Spleen (tissue), 7 donors: ENCODE measurements around the gene OR51A7.

Experiments
- CTCF ChIP-seq, 11 experiments: fragments of 200-600 bp in 7 of 11; fragments of 450-650 bp in 4 of 11; sonication (generic) in 4 of 11; IDR thresholded peaks in 8 of 11; conservative IDR thresholded peaks in 3 of 11; 1 replicate in 7 of 11; 2 replicates in 4 of 11; pipeline versions ENCODE4 v1.4.0 to v1.8.0; 2016 to 2021; ENCODE audit warnings: antibody characterized with exemption in 11 of 11, inconsistent platforms in 4 of 11, mild to moderate bottlenecking in 1 of 11
- POLR2A ChIP-seq, 3 donors: fragments of 450-650 bp; IDR thresholded peaks; one replicate each; pipeline ENCODE4 v1.5.1; 2017; ENCODE audit warnings: antibody characterized with exemption in 3 of 3, mild to moderate bottlenecking in 1 of 3
- donor health status: DM: no; HTN: no; CAD: no; lungs with moderate emphysema.
- donor health status: DM: no; HTN: no; CAD: no.
- donor health status: DM: no; HTN: no; CAD: no.

- TF ChIP-seq CTCF (IDR thresholded peaks at IDR 0.05 in 8 of 11, conservative IDR thresholded peaks at IDR 0.05 in 3 of 11) = no peak
- no peak for TF ChIP-seq POLR2A (IDR thresholded peaks at IDR 0.05)
These were observed 21.0 kb upstream of the OR51A7 start for GRCh38 chr11:4882543-4882942.
